CD14-positive monocyte (primary cell): ENCODE results near the gene SLC9B1. TPM values are rescaled to one million over a fixed set of nuclear protein-coding genes. Genes with fewer than 3 reads are reported as not detected.

ENCODE experiments used
- DNase-seq, 3 donors: peaks; one replicate each; pipeline ENCODE4 v3.0.0-alpha.2; 2011 to 2022
- H2AFZ ChIP-seq: 2 replicates; pipeline ENCODE4 v1.6.0; 2012; ENCODE audit warnings: mild to moderate bottlenecking, low read depth, low read length, inconsistent platforms; ENCODE audit not compliant: insufficient read depth, poor library complexity, severe bottlenecking
- H3K27ac ChIP-seq, 2 donors: 1 replicate in 1 of 2; 2 replicates in 1 of 2; pipeline ENCODE4 v1.5.1; 2012 to 2013; ENCODE audit warnings: low read length in 2 of 2, control low read depth in 1 of 2, inconsistent platforms in 1 of 2, low read depth in 1 of 2, mild to moderate bottlenecking in 1 of 2
- H3K27me3 ChIP-seq, 2 donors: one replicate each; pipeline versions ENCODE4 v1.6.0 to v1.6.1; 2011 to 2013; ENCODE audit warnings: low read length in 2 of 2; ENCODE audit not compliant: control insufficient read depth in 2 of 2, insufficient read depth in 2 of 2
- H3K36me3 ChIP-seq, 2 donors: replicated peaks in 1 of 2; 1 replicate in 1 of 2; 2 replicates in 1 of 2; pipeline versions ENCODE4 v1.5.1 to v1.6.1; 2012 to 2013; ENCODE audit warnings: low read length in 2 of 2, control low read depth in 1 of 2, inconsistent platforms in 1 of 2, mild to moderate bottlenecking in 1 of 2; ENCODE audit not compliant: insufficient read depth in 2 of 2, control insufficient read depth in 1 of 2
- H3K4me1 ChIP-seq, 2 donors: 1 replicate in 1 of 2; 2 replicates in 1 of 2; pipeline versions ENCODE4 v1.5.1 to v1.6.1; 2012 to 2013; ENCODE audit warnings: low read length in 2 of 2, control low read depth in 1 of 2, inconsistent platforms in 1 of 2, mild to moderate bottlenecking in 1 of 2, moderate library complexity in 1 of 2; ENCODE audit not compliant: insufficient read depth in 2 of 2, control insufficient read depth in 1 of 2
- H3K4me2 ChIP-seq: replicated peaks from 2 replicates; pipeline ENCODE3; 2012; ENCODE audit warnings: low read length, moderate library complexity, mild to moderate bottlenecking; ENCODE audit not compliant: poor library complexity, severe bottlenecking; ENCODE audit errors: extremely low read depth
- H3K4me3 ChIP-seq, 3 experiments: fragments of 200-600 bp in 1 of 3; sonication (generic) in 1 of 3; replicated peaks in 1 of 3; 1 replicate in 2 of 3; 2 replicates in 1 of 3; pipeline ENCODE4 v1.5.1; 2011 to 2013; ENCODE audit warnings: low read length in 3 of 3, mild to moderate bottlenecking in 3 of 3, control low read depth in 2 of 3, low read depth in 2 of 3, inconsistent platforms in 1 of 3, moderate library complexity in 1 of 3
- H3K79me2 ChIP-seq: 2 replicates; pipeline ENCODE4 v1.6.0; 2012; ENCODE audit warnings: mild to moderate bottlenecking, control low read depth, inconsistent platforms, low read length, moderate library complexity; ENCODE audit not compliant: insufficient read depth
- H3K9ac ChIP-seq: 2 replicates; pipeline ENCODE4 v1.6.0; 2017; ENCODE audit warnings: low read length, mild to moderate bottlenecking; ENCODE audit not compliant: insufficient read depth, poor library complexity, severe bottlenecking
- H3K9me3 ChIP-seq, 2 donors: replicated peaks in 1 of 2; 1 replicate in 1 of 2; 2 replicates in 1 of 2; pipeline versions ENCODE4 v1.5.1 to v1.6.1; 2012 to 2013; ENCODE audit warnings: low read length in 2 of 2, control low read depth in 1 of 2; ENCODE audit not compliant: control insufficient read depth in 1 of 2, insufficient read depth in 1 of 2
- H4K20me1 ChIP-seq: 2 replicates; pipeline ENCODE4 v1.6.0; 2012; ENCODE audit warnings: mild to moderate bottlenecking, low read length, control low read depth, moderate library complexity; ENCODE audit not compliant: insufficient read depth
- H3K27ac Mint-ChIP-seq, 7 donors: one replicate each; pipeline ENCODE4 v1.8.0; 2020; ENCODE audit warnings: mild to moderate bottlenecking in 7 of 7, mixed read lengths in 7 of 7, moderate library complexity in 6 of 7, inconsistent platforms in 2 of 7
- H3K27me3 Mint-ChIP-seq, 3 donors: one replicate each; pipeline ENCODE4 v1.8.0; 2021 to 2022; ENCODE audit warnings: low read depth in 3 of 3, mild to moderate bottlenecking in 3 of 3, mixed read lengths in 3 of 3, moderate library complexity in 3 of 3, inconsistent platforms in 1 of 3
- H3K36me3 Mint-ChIP-seq, 2 donors: one replicate each; pipeline ENCODE4 v1.8.0; 2020; ENCODE audit warnings: mixed read lengths in 2 of 2, inconsistent platforms in 1 of 2, mild to moderate bottlenecking in 1 of 2
- H3K4me1 Mint-ChIP-seq: one replicate; pipeline ENCODE4 v1.8.0; 2020; ENCODE audit warnings: mild to moderate bottlenecking, mixed read lengths
- H3K4me3 Mint-ChIP-seq, 2 donors: one replicate each; pipeline ENCODE4 v1.8.0; 2020; ENCODE audit warnings: mild to moderate bottlenecking in 2 of 2, mixed read lengths in 2 of 2, moderate library complexity in 1 of 2
- H3K9me3 Mint-ChIP-seq, 7 donors: one replicate each; pipeline ENCODE4 v1.8.0; 2020 to 2022; ENCODE audit warnings: mixed read lengths in 7 of 7, mild to moderate bottlenecking in 6 of 7, moderate library complexity in 6 of 7, inconsistent platforms in 2 of 7
- WGBS: methylation state at CpG from one replicate; pipeline ENCODE4 v1.1.5; 2013; ENCODE audit warnings: missing lambda C conversion rate; ENCODE audit not compliant: insufficient coverage; 5-methylcytosine and 5-hydroxymethylcytosine counted together
- intact Hi-C, 2 donors: fragments of 100-400 bp; cut with micrococcal nuclease; formaldehyde crosslinking; loops; one replicate each; pipeline versions ENCODE4 v1.15.0 to v1.15.1; 2023
- polyA plus RNA-seq, 3 donors: library from polyadenylated mRNA; depleted of rRNA in 1 of 3; unstranded in 2 of 3; stranded (reverse) in 1 of 3; fragments of 300-500 nt in 2 of 3; fragments of >200 nt in 1 of 3; fragmentation: Illumina TruSeq in 2 of 3; gene quantifications; 1 replicate in 2 of 3; 2 replicates in 1 of 3; pipeline ENCODE4 v1.2.3, GENCODE V29; 2012 to 2021
- TF ChIP-seq, protein P1 (sequence below): fragments of 200-600 bp; IDR thresholded peaks from one replicate; pipeline ENCODE4 v1.8.0; 2022; ENCODE audit warnings: antibody characterized with exemption, mild to moderate bottlenecking

Gene SLC9B1
- polyA plus RNA-seq, 3 donors, result 0.13 to 1.5 (median 0.47) TPM

GRCh38 chr4:103024996-103025395, 5.5 kb upstream of the SLC9B1 start:
- Histone ChIP-seq H3K4me1 (peaks cover 4 to 6% of the 10 kb centered on the region in 2 donors), H3K36me3 (no peaks in the 10 kb centered on the region), H2AFZ (no peak overlapping the region), H3K27me3 (no peaks in the 10 kb centered on the region), H3K9me3 (no peaks in the 10 kb centered on the region), H3K4me2 (no peak overlapping the region), H3K27ac (no peak overlapping the region), H3K4me3 (no peak overlapping the region), H3K79me2 (no peaks in the 10 kb centered on the region), H4K20me1 (no peaks in the 10 kb centered on the region), H3K9ac (no peak overlapping the region)
- Mint-ChIP-seq H3K27me3 (peaks cover 0 to 2% (median 0%) of the 10 kb centered on the region in 3 donors), H3K9me3 (no peaks in the 10 kb centered on the region), H3K27ac (no peak overlapping the region), H3K4me3 (no peak overlapping the region), H3K4me1 (peaks cover 5% of the 10 kb centered on the region), H3K36me3 (no peaks in the 10 kb centered on the region)
- intact Hi-C loops, result no loop called here
- TF ChIP-seq, protein P1, sequence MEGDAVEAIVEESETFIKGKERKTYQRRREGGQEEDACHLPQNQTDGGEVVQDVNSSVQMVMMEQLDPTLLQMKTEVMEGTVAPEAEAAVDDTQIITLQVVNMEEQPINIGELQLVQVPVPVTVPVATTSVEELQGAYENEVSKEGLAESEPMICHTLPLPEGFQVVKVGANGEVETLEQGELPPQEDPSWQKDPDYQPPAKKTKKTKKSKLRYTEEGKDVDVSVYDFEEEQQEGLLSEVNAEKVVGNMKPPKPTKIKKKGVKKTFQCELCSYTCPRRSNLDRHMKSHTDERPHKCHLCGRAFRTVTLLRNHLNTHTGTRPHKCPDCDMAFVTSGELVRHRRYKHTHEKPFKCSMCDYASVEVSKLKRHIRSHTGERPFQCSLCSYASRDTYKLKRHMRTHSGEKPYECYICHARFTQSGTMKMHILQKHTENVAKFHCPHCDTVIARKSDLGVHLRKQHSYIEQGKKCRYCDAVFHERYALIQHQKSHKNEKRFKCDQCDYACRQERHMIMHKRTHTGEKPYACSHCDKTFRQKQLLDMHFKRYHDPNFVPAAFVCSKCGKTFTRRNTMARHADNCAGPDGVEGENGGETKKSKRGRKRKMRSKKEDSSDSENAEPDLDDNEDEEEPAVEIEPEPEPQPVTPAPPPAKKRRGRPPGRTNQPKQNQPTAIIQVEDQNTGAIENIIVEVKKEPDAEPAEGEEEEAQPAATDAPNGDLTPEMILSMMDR, result no peak
- WGBS, result no CpG with 5 or more reads among the region's 3 CpGs
- no peak for DNase-seq

- Histone ChIP-seq H3K27ac (no peak overlapping the region), H3K9ac (no peak overlapping the region), H4K20me1 (no peaks in the 10 kb centered on the region), H2AFZ (peak overlapping the region; percentile 89), H3K4me1 (peaks cover 10 to 15% of the 10 kb centered on the region in 2 donors), H3K27me3 (no peaks in the 10 kb centered on the region), H3K79me2 (no peaks in the 10 kb centered on the region), H3K4me3 (no peak overlapping the region), H3K9me3 (no peaks in the 10 kb centered on the region), H3K36me3 (no peaks in the 10 kb centered on the region), H3K4me2 (no peak overlapping the region)
- intact Hi-C loops, result no loop called here
- H3K9me3 Mint-ChIP-seq, result no peaks in the 10 kb centered on the region
- H3K4me3 Mint-ChIP-seq, result no peak overlapping the region
- WGBS, result no CpG with 5 or more reads among the region's 2 CpGs
- H3K27ac Mint-ChIP-seq, result peak overlapping the region in 1 of 7 donors; percentile 13
- no peaks in the 10 kb centered on the region for H3K36me3 Mint-ChIP-seq
- peaks cover 16% of the 10 kb centered on the region for H3K4me1 Mint-ChIP-seq
- TF ChIP-seq, protein P1, result no peak
- DNase-seq, result no peak
- H3K27me3 Mint-ChIP-seq, result peaks cover 0 to 2% (median 0%) of the 10 kb centered on the region in 3 donors
Observed at GRCh38 chr4:103021120-103021519, 1.6 kb upstream of the SLC9B1 start.
